ENCODE data around the gene POR.
A peak's percentile ranks its signal among the peaks of the same experiment; 100 is the strongest.

Gene POR

DNA sequence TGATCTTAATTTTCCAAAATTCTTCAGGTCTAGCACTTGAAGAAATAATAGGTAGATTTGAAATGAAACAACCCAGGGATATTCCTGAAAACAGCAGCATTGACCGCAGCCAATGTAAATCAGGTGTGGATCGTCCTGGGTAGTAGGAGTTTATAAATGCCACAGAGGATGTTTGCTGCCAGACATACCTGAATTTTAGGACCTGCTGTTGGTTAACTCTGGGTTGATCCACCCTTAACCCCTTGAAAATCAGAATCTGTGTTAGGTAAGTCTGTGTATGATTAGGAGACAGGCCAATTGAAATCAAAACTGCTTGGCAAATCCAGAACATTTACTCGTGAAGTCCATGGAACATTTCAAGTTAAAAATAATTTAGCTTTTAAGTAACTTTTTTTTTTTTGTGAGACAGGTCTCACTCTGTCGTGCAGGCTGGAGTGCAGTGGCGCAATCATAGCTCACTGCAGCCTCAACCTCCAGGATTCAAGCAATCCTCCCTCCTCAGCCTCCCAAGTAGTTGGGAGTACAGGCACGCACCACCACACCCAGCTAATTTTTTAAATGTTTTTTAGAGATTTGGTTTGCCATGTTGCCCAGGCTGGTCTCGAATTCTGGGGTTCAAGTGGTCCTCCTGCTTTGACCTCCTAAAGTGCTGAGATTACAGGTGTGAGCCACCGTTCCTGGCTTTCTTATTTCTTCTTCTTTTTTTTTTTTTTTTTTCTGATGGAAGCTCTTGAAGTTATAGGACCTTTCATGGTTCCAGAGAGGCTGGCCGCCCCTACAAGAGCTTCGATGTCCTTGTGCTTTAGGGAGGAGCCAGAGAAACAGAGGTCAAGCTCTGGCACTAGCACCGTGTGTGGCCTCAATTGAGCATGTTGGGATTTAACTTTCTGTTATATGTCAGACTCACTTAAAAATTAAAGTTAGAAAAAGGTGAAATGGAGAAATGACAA lies 2.0 kb downstream of the POR start:
- DNase-seq, result no peak

DNA sequence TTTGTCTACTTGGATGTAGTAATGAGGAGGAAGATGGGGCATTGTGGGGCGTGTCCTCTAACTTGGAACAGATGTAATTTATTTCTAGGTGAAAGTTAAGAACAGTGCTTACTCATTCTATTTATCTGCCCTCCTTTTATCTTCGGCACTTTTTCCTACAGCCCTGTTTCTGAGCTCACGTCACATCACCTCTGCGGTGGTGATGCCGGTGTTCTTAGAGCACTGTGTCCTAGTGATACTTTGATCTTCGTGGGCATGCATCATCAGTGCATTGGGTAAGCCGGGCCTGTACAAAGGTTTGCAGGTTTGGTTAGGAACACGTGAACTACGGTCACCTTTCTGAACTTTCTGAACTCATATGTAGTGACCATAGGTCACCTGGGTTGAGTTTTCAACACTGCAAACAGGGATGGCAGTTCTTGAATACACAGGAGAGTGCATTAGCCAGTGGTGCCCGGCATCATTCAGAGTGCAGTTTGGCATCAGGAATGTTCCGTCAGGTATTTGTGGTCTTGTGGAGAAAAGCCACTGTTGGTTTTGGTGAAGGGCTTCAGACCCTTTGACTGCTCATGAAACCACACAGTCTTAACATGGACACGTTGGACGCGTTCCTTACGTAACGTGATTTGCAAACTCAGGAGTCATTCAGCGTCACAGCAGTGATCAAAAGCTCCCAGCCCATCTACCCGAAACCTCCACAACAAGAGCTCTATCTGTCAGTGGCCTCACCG lies 5.6 kb downstream of the POR start:
- no peak for DNase-seq

DNA sequence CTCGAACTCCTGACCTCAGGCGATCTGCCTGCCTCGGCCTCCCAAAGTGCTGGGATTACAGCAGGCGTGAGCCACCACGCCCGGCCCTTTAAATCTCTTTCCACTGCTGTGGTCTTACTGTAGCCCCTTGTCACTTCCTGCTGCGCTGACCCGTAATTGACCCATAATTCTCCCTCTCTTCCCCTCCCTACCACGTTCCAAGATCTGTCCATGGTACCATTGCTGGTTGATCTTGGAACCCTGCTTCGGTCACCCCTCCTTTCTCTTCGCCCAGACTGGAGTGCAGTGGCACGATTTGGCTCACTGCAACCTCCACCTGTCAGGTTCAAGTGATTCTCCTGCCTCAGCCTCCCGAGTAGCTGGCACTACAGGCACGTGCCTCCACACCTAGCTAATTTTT lies 6.5 kb downstream of the POR start:
- no peak for DNase-seq

DNA sequence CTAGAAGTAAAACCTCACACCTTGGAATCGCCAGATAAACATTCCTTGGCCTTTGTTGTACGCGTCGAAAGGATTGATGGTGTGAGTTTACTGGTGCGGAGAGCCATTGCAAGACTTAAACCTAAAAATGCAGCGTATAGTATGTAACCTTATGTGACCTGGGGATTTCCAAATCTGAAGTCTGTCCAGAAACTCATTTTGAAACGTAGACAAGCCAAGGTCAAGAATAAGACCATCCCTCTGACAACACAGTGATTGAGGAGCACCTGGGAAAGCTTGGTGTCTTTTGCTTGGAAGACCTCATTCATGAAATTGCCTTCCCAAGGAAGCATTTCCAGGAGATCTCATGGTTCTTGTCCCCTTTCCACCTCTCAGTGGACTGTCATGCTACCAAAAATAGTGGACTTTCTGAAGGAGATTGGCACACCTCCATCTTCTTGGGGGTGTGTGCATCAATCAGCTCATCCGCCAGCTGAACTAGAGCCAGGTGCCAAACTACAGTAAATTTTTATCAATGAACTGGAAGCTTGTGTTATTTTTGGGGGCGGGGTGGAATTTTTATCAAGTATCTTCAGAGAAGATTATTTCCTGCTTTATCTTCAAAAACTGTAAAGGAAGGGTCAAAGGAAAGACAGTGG lies 8.1 kb downstream of the POR start:
- DNase-seq, result no peak

DNA sequence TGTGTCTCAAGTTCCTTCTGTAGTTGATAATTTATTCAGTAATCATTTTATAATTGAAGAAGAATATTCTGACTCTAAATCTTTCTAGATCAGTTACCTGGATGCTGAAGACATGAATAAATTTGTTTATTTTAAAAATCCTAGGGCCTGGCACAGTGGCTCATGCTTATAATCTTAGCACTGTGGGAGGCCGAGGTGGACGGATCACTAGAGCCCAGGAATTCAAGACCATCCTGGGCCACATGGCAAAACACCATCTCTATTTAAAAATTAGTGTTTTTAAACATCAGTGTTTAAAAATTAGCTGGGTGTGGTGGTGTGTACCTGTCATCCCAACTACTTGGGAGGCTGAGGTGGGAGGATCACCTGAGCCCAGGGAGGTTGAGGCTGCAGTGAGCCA lies 9.3 kb downstream of the POR start:
- no peak for DNase-seq

DNA sequence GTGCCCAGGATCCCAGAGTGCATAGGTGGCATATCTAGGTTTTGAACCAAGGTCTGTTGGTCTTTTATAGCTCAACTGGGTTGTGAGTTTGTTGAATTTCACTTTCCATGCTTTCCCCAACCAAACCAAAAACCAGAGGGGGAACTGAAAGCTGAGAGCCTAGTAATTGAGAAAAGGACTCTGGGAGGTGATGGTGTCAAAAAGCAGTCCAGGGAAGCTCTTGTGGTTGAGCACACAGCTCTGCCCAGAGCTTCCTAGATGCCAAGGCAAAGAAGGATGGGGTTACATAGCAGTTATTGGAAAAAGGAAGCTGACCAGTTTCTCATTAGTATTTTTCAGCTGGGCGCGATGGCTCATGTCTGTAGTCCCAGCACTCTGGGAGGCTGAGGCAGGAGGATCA lies 9.9 kb downstream of the POR start:
- no peak for DNase-seq

DNA sequence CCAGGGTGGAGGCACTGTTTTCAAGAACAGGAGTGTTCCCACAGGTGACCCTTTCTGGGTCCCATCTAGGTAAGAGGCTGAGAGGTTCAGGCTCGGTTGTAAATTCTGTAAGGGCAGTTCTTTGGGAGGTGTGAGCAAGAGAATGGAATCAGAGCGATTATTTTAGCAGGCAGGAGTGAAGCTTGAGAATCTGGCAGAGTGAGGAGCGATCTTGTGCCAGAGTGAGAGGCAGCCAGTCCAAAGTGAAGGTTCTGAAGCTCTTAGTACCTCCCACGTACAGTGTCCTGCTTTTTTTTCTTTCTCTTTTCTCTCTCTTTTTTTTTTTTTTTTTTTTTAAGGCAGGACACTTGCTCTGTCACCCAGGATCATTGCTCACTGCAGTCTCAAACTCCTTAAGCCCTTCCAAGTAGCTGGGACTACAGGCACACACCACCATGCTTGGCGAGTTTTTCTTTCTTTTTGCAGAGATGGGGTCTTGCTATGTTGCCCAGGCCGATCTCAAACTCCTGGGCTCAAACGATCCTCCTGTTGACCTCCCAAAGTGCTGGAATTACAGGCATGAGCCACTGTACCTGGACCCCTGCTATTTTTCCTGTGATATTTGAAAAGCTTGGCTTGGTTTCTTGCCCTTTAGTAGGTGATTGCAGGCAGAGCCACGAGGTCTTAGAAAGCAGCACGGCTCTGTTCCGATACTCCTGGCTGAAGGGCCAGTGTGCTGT lies 10.9 kb downstream of the POR start:
- no peak for DNase-seq

DNA sequence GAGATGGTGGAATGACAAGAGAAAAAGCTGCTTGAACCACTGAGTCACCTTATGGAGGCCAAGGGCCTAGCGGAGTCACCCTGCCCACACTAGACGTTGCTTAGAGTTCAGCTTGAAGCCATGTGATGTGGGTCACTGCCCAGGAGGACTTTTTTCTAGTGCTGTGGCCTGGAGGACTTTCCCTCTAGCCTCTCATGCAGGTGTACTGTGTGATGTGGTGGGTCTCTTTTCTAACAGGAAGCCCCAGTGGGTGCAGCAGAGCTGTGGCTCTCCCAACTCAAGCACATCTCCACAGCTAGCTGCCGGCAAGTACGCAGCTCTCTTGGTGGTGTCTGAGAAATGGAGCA lies 13.6 kb downstream of the POR start:
- DNase-seq, result no peak

DNA sequence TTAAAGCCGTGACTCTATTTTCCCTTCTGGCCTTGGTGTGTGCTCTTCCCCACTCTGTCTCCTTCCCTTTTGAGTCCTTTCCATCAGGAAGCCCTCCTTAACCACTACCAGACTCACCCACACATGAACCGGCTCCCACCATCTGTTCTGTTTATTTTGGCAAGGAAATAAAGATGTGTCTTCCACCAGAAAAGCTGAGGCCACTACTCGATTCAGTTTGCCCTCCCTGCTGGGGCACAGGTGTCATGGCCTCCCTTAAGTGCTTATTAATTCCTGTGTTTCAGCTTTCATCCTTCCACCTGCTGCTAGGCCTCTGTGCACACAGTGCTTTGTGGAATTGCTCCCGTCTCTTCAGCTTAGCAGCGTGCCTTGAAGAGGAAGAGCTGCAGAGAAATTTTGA lies 16.7 kb downstream of the POR start:
- no peak for DNase-seq

DNA sequence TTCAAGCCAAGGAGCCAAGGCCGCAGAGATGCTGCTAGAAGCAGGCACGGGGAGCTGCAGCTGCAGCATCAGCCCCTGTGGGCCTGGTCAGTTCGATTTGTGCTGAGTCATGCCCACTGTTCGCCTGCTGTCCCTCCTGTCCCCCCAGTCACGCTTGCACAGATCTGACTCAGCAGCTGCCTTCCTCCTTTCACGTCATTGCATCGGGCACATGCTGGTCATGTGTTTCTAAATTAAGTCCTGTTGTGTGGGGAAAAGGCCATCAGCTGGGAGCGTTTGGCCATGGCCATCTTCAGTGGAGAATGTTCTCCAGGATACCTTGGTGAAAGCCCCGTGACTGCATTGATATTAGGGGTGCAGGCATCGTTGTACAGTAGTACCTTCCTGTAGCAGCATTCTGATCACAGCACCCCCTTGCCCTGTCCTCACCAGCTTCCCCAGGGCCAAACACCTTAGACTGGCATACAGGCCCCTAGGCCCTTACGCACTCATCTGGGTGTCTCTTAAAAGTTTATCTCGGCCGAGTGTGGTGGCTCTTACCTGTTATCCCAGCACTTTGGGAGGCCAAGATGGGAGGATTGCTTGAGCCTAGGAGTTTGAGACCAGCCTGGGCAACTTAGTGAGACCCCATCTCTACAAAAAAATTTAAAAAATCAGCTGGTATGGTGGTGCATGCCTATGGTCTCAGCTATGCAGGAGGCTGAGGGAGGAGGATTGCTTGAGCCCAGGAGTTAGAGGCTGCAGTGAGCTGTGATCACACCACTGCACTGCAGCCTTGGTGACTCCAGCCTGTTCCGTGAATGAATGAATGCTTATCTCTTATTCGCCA lies 23.2 kb downstream of the POR start:
- no peak for DNase-seq

DNA sequence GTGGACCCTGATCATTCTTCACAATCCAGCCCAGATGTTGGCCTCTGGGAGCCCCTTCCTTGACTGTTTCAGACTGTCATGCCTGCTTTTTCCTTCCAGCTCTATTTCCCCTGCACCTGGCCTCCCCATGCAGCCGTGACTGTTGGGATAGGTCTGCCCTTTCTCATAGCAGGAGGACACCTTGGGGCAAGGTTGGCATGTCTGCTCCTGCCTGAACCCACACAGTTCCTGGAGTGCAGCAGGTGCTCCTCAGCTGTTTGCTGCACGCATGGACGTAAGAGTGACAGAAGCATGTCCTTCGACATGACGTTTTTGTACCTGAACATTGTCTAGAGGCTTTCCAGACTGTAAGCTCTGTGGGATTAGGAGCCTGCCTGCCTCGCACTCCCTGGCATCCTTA lies 24.0 kb downstream of the POR start:
- no peak for DNase-seq

DNA sequence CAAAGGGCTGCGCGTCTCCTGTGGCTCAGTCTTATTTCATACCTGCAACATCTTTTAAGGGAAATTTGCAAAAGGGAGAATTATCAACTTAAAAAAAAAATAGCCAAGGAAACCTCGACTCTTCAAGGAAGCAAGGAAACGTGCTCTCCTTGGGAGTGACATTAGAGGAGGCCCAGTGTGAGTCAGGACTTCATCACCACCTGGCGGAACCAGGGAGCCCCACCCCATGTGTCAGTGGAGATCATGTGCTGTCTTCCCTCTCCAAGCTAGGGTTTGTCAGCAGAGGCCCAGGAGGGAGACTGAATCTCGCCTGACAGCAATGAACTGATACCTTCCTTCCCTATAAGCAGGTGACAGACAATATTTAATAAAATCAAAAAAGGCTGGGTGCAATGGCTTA lies 28.9 kb downstream of the POR start:
- DNase-seq, result no peak

DNA sequence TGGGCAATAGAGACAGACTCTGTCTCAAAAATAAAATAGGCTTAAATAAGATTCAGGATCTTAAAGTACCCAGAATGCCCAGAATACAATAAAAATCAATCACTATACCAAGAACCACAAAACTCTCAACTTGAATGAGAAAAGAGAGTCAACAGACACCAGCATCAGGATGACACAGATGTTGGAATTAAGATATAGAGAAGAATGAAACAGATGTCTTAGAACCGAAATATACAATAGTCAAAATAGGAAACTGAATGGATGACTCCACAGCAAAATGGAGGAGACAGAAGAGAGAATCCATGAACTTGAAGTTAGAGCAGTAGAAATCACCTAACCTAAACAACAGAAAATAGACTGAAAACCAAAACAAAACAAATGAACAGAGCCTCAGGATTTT lies 29.6 kb downstream of the POR start:
- DNase-seq, result peak; percentile 7

DNA sequence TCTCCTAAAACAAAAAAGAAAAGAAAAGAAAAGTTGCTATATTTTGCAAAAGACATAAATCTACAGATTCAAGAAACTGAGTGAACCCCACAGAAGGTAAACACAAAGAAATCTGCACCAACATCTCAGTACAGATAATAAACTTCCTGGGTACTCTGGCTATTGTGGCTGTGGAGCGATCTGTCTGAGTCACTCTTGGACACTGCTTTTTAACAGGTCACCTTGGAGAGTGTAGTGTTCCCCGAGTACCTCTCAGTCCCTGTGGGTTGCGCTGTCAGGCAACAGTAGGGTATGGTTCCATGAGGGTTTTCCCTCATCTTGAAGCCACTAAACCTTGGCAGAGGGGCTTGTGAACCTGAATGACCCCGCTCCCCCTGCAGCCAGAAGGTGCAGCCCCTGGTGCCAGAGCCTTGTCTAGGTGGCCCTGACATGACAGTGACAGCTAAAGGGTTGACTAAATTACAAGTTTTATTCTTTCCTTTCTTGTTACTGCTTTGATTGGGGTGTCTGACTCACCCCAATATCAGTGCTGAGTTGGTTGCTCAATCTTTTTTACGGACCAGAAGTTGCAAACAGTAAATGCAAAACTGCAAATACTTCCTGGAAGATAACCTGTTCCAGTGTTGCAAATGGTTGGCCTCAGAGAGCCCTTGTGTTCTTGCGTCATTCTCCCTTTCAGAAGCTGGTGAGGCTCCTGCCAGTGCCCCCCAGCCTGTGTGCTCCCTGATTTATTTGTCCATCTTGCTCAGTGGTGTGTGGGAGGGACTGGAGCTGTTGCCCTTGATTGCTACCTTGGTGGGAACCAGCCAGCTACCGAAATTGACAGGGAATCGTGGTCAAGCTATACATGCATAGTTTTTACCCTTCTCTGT lies 30.6 kb downstream of the POR start:
- peak; percentile 36 for DNase-seq

DNA sequence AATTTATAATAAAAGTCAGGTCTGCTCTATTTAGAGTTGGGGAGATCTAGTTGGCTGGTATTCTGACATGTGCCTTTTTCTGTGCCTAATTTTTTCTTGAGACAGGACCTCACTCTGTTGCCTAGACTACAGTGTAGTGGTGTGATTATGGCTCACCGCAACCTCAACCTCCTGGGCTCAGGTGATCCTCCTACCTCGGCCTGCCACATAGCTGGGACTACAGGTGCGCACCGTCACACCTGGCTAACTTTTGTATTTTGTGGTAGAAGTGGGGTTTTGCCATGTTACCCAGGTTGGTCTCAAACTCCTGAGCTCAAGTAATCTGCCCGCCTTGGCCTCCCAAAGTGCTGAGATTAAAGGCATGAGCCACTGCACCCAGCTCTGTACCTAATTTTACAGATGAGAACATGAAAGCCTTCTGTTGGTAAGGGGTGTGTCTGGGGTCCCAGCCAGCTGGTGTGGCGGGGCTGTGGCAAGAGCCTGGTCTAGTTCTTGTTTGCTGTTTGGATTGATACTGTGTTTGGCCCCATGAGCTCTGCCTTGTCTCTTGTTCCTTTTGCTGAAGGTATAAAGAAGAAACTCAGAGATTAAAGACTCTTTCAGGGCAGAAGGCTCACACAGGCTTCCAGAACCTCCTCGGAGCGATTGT lies 31.4 kb downstream of the POR start:
- DNase-seq, result no peak

DNA sequence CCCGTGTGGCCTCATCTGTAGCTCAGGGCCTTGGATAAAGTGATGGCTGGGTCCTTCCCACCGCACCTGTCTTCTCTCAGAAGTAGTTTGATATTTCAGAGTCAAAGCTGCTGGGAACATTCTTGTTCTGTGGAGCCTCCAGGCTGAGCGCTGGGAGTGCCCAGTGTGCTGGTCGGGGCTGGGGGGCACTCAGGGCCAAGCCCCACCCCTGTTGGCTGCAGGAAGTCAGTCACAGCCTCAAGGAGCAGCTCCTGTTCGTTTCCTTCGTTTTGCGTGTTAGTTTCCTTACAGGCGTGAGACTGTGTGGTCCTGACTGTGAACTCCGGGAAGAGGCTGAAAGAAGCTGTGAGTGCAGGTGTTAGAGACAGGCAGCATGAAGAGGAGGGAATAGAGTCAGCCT lies 33.2 kb downstream of the POR start:
- no peak for DNase-seq

DNA sequence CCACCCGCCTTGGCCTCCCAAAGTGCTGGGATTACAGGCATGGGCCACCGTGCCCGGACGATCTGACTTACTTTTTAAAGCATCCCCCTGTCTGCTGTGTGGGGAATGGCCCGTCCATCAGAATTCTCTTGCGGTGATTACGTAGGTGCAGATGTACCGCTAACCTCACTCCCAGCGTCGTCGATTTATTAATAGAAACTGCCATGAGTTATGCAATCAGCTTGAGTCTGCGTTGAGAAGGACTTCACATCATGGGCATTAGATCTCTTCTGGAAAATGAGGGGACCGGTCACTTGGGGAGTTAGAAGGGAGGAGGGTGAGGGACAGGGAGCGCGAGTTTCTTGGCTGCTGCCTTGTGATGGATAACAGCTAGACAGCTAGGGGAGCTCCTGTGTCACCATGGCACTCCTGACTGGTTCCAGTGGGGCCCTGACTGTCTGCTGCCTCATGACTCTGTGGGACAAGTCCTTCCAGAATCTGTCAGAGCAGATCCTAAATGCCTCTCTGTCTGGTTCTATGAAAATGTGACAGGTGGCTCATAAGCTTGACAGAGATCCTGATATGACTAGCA lies 35.2 kb downstream of the POR start:
- DNase-seq, result no peak

DNA sequence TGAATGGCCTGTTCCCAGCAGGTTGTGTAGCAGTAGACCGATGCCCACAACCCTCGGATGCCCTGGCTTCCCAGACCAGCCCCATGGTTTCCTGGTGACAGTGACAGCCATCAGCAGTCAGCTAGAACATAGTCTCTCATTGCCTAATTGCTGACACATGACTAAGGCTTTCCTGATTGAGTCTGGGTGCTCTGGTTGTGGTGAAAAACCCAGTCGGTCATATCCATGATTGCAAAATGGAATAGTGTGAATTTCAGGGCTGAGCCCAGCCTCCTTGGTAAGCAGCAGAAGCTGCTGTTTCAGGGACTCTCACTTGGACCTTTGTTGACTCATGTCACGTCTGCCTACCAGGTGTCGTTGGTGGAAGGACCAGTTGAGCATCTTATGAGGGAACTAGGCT lies 36.6 kb downstream of the POR start:
- no peak for DNase-seq

DNA sequence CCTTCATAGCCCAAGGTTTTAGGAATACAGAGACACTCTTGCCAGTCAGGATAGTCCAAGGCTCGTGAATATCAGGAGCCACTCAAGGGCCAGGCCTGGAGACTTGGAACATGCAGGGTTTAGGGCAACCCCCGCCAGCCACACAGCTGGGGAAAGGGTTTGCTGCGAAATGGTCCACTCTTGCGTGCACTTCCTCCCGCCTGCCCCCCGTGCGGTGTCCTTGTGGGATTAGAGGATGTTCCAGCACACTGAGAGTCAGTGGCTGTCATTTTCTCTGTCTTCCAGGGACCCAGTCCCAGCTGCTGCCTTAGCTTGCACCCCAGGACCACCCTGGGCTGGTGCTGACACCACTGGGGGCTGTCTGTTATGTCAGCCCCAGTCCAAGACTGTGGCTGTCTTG lies 38.5 kb downstream of the POR start:
- DNase-seq, result no peak

DNA sequence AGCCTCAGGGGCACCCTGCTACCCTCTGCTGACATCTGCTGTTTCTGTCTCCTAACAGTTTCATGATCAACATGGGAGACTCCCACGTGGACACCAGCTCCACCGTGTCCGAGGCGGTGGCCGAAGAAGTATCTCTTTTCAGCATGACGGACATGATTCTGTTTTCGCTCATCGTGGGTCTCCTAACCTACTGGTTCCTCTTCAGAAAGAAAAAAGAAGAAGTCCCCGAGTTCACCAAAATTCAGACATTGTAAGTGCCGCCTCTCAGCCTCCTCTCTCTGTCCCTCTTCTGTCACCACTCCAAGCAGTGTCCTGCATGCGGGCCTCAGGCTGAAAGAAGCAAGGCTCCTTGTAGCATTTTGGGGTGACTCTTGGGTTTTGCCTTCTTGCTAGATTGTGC lies 39.0 kb downstream of the POR start:
- DNase-seq, result no peak
